ACC112 (cell line): Measurements from ENCODE around the gene WIPF2.

Source experiments
- H2AFZ ChIP-seq: fragments of 200-600 bp; sonication (generic); one replicate; pipeline ENCODE4 v1.6.0; 2017; ENCODE audit warnings: antibody characterized with exemption, low read length; ENCODE audit not compliant: unreplicated experiment
- H3K27ac ChIP-seq: fragments of 200-600 bp; sonication (generic); 2 replicates; pipeline ENCODE4 v1.5.1; 2014; ENCODE audit warnings: low read depth, mild to moderate bottlenecking, antibody characterized with exemption, low read length, moderate library complexity
- H3K27me3 ChIP-seq: fragments of 200-600 bp; sonication (generic); 2 replicates; pipeline ENCODE4 v1.6.1; 2014; ENCODE audit warnings: mild to moderate bottlenecking, antibody characterized with exemption, low read length, moderate library complexity, mixed read lengths; ENCODE audit not compliant: insufficient read depth
- H3K36me3 ChIP-seq: fragments of 200-600 bp; sonication (generic); 2 replicates; pipeline ENCODE4 v1.6.1; 2016; ENCODE audit warnings: mild to moderate bottlenecking, antibody characterized with exemption, low read length, moderate library complexity, mixed read lengths; ENCODE audit not compliant: insufficient read depth
- H3K4me1 ChIP-seq: fragments of 200-600 bp; sonication (generic); one replicate; pipeline ENCODE4 v1.6.1; 2016; ENCODE audit warnings: low read length, mixed read lengths; ENCODE audit not compliant: insufficient read depth, unreplicated experiment, control insufficient read depth
- H3K4me3 ChIP-seq: fragments of 200-600 bp; sonication (generic); 2 replicates; pipeline ENCODE4 v1.5.1; 2014; ENCODE audit warnings: mild to moderate bottlenecking, low read depth, low read length
- H3K79me2 ChIP-seq: fragments of 200-600 bp; sonication (generic); one replicate; pipeline ENCODE4 v1.6.0; 2016; ENCODE audit warnings: low read length; ENCODE audit not compliant: control insufficient read depth, unreplicated experiment, insufficient read depth

The WIPF2 gene

GRCh38 chr17:40320756-40321523 lies 101.8 kb downstream of the WIPF2 start:
- Histone ChIP-seq H3K27me3 (no peaks in the 10 kb centered on the region), H3K4me1 (peaks cover 73% of the 10 kb centered on the region), H3K79me2 (peaks cover 63% of the 10 kb centered on the region), H3K36me3 (no peaks in the 10 kb centered on the region), H2AFZ (no peak overlapping the region), H3K4me3 (peak overlapping the region; percentile 95), H3K27ac (peak overlapping the region; percentile 97)

DNA sequence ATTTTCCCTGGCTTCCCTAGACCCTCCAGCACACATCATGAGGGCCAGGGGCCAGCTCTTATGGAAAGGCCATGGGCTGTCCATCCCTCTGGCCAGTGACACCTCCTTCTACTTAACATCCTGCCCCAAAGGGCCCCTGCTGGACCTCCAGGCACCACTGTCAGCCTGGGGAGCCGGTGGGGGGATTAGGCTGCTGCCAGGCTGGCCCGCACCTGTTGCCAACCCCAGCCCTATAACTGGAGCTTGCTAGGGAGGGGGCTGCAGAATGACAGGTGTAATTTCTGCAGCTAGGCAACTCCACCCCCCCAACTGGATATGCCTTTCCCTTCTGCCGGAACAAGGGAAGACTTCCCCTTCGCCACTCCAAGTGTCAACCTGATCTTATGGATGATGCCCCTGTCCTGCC lies 102.4 kb downstream of the WIPF2 start:
- Histone ChIP-seq H3K27me3 (no peaks in the 10 kb centered on the region), H3K4me1 (peaks cover 73% of the 10 kb centered on the region), H3K36me3 (no peaks in the 10 kb centered on the region), H2AFZ (no peak overlapping the region), H3K4me3 (peak overlapping the region; percentile 95), H3K79me2 (peaks cover 69% of the 10 kb centered on the region), H3K27ac (peak overlapping the region; percentile 97)

GRCh38 chr17:40321961-40322357 lies 102.9 kb downstream of the WIPF2 start:
- Histone ChIP-seq H3K4me1 (peaks cover 74% of the 10 kb centered on the region), H3K4me3 (peak overlapping the region; percentile 95), H3K27me3 (no peaks in the 10 kb centered on the region), H3K36me3 (no peaks in the 10 kb centered on the region), H2AFZ (no peak overlapping the region), H3K27ac (peak overlapping the region; percentile 97), H3K79me2 (peaks cover 74% of the 10 kb centered on the region)

GRCh38 chr17:40322358-40323315 lies 103.5 kb downstream of the WIPF2 start:
- H3K27ac ChIP-seq: peak overlapping the region; percentile 97
- H3K79me2 ChIP-seq: peaks cover 80% of the 10 kb centered on the region
- peaks cover 77% of the 10 kb centered on the region for H3K4me1 ChIP-seq
- no peak overlapping the region for H2AFZ ChIP-seq
- no peaks in the 10 kb centered on the region for H3K36me3 ChIP-seq
- H3K27me3 ChIP-seq: no peaks in the 10 kb centered on the region
- H3K4me3 ChIP-seq: peak overlapping the region; percentile 95

- peaks cover 88% of the 10 kb centered on the region for H3K4me1 ChIP-seq
- no peaks in the 10 kb centered on the region for H3K27me3 ChIP-seq
- no peaks in the 10 kb centered on the region for H3K36me3 ChIP-seq
- H3K4me3 ChIP-seq: peak overlapping the region; percentile 95
- peak overlapping the region; percentile 97 for H3K27ac ChIP-seq
- peaks cover 85% of the 10 kb centered on the region for H3K79me2 ChIP-seq
- H2AFZ ChIP-seq: no peak overlapping the region
Observed at GRCh38 chr17:40323391-40324381, 104.6 kb downstream of the WIPF2 start.

DNA sequence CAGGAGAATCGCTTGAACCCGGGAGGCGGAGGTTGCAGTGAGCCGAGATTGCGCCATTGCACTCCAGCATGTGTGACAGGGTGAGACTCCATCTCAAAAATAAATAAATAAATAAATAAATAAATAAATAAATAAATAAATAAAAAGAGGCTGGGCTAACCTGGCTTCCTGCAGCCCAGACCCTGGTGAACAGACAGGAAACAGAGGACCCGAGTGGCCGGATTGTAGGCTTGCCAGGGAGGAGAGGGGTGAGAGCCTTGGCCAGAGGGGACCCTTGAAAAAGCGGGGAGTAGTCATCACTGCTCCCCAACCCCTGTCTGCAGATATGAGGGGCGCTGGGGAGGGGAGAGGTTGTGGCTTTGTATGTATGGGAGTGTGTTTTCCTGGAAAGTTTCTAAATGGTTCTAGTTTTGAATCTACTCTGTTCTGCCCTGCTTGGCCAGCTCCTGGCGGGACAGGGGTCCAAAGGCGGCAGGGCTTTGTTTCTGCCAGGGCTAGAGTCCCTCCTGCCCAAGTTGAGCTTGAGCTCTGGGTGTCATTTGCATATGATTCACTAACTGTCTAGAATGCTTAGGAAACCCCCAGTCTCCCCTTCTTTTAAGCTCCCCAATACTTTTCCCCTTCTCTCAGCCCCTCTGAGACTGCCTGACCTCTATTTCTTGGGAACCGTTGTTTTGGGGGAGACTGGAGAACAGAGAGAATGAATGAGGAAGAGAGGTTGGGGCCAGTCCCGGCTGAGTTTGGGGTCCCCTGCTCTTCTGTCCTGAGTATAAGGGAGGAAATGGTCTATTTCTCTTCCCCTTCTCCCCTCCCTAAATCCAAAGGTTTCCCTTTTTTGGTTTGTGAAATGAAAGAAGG lies 106.3 kb downstream of the WIPF2 start:
- Histone ChIP-seq H3K36me3 (no peaks in the 10 kb centered on the region), H3K4me1 (peaks cover 88% of the 10 kb centered on the region), H3K4me3 (no peak overlapping the region), H3K79me2 (peaks cover 81% of the 10 kb centered on the region), H3K27ac (peak overlapping the region; percentile 44), H3K27me3 (no peaks in the 10 kb centered on the region), H2AFZ (no peak overlapping the region)

GRCh38 chr17:40326014-40326831 lies 107.1 kb downstream of the WIPF2 start:
- peaks cover 81% of the 10 kb centered on the region for H3K79me2 ChIP-seq
- peak overlapping the region; percentile 44; the same call in 1 of the 2 replicates for H3K27ac ChIP-seq
- peak overlapping the region; percentile 23 for H3K4me3 ChIP-seq

GRCh38 chr17:40326832-40327199 lies 107.7 kb downstream of the WIPF2 start:
- Histone ChIP-seq H3K4me1 (peaks cover 88% of the 10 kb centered on the region), H3K36me3 (peaks cover 6% of the 10 kb centered on the region; the same call in 1 of the 2 replicates), H2AFZ (no peak overlapping the region), H3K4me3 (peak overlapping the region; percentile 23), H3K27me3 (no peaks in the 10 kb centered on the region), H3K79me2 (peaks cover 75% of the 10 kb centered on the region), H3K27ac (peak overlapping the region; percentile 11; the same call in 1 of the 2 replicates)

More at GRCh38 chr17:40326014-40326831, 107.1 kb downstream of the WIPF2 start:
- Histone ChIP-seq H3K27me3 (no peaks in the 10 kb centered on the region), H3K36me3 (peaks cover 3% of the 10 kb centered on the region; the same call in 1 of the 2 replicates), H3K4me1 (peaks cover 88% of the 10 kb centered on the region), H2AFZ (no peak overlapping the region)
